ENCODE data around the gene CHAF1A.

CHAF1A gene

GRCh38 chr19:4379383-4380253 lies 22.8 kb upstream of the CHAF1A start:
- peak; percentile 35 for DNase-seq

- DNase-seq, result no peak
Observed at GRCh38 chr19:4380254-4380727, 22.1 kb upstream of the CHAF1A start.

- DNase-seq, result no peak
Observed at GRCh38 chr19:4385291-4386040, 17.0 kb upstream of the CHAF1A start.

DNA sequence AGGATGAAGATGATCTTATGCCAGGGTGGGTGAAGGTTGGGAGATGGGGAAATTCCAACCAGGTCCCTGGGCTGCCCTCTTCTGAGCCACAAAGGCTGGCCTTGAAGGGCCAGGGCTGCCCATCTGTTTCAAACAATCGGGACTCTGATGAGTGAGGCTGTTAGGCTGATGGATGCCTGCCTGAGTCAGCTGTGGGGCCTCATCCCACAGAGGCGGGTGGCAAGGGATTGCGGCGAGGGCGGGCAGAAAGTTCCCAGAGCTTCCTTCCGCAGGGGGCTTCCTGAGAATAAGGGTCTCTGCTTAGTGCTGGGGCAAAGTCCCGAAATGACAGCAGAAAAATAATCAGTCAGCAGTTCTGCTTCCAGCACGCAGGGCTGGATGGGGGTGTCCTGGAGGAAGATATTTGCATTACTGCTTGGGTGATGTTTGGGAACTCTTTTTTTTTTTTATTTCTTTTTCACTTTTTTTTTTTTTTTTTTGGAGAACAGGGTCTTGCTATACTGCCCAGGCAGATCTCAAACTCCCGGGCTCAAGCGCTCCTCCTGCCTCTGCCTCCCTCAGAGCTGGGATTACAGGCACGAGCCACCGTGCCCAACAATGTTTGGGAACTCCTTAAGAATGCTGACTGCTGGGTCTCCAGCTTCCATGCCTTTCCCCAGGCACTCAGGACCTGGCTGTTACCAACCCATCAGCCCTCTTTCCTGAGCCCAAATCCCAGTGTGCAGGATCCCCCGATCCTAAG lies 16.2 kb upstream of the CHAF1A start:
- no peak for DNase-seq

DNA sequence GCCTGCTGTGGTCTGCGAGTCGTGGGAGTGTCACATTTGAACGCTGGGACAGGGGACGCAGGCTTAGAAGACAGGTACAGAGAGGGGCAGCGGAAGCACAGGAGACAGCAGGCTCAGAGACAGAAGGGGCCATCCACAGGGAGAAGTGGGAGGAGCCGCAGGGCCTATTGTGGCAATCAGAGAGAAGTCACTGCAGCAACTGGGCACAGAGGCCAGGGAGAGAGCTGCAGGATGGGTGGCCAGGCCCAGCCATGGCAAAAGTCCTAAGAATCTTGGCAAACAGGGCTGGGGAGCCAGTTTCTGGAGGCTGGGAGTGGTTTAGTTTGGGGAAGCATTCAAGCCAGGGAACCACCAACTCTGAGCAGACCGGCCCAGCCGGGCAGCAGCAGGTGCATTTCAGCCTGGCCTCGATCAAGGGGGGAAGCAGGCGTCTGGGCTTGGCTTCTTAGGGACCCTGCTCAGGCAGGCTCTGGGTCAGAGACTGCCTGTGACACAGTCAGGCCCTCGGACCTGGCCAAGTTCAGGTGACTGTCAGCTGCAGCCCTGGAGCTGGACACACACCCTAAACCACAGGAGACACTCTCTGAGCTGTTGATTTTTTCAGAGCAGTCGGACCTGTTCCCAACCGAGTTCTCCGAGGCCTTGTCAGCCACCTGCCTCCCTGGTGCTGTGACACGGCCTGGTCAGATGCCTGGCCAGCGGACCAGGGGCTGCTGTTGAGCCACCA lies 13.9 kb upstream of the CHAF1A start:
- no peak for DNase-seq

- DNase-seq, result no peak
Observed at GRCh38 chr19:4389064-4389375, 13.4 kb upstream of the CHAF1A start.

- DNase-seq, result no peak
Observed at GRCh38 chr19:4389511-4390016, 12.9 kb upstream of the CHAF1A start.

- DNase-seq, result no peak
Observed at GRCh38 chr19:4390017-4390566, 12.3 kb upstream of the CHAF1A start.

GRCh38 chr19:4390567-4391305 lies 11.7 kb upstream of the CHAF1A start:
- no peak for DNase-seq

GRCh38 chr19:4391306-4391693 lies 11.1 kb upstream of the CHAF1A start:
- DNase-seq, result no peak

GRCh38 chr19:4391701-4392483 lies 10.5 kb upstream of the CHAF1A start:
- no peak for DNase-seq

DNA sequence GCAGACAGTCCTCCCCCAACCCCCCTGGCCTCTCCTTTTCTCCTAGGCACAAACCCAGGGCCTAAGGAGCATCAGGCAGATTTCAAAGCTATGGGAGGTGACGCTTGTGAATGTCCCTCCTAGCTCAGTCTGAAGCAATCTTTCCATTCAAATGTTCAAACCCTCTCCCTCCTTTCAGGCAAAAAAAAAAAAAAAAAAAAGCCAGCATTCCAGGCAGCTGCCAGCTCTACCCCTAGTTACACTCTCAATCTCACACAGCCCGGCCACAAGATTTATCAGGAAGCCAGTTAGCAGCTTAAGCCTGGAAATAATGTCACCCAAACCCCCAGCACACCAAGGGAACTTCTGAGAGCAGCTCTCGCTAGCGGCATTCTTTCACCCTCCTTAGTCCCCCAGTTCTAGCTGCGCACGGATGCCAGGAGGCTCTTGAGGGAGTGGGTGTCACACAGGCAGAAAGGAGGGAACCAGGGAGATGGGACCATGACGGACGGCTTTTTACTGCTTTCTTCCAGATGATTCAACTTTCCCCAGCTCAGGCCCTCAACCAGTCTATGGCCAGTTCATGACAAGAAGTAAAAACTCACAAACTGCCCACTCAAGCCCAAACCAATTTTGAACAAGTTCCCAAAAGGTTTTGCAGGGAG lies 8.4 kb upstream of the CHAF1A start:
- no peak for DNase-seq

- DNase-seq, result no peak
Observed at GRCh38 chr19:4396949-4397783, 5.3 kb upstream of the CHAF1A start.

DNA sequence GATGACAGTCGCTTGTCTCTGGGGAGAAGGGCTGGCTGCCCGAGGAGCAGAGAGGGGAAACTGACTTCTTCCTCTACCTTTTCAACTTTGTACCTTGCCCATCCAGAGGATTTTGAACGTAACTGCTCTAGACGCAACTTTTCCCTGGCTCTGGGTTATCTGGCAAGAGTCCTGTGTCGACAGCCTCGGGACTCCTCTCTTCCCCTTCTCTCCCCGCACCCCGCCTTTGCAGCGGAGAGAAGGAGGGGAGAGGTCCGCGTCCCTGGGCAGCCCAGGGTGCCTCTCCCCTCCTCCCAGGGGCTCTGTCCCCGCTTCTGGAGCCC lies 2.7 kb upstream of the CHAF1A start:
- DNase-seq, result peak; percentile 60

DNA sequence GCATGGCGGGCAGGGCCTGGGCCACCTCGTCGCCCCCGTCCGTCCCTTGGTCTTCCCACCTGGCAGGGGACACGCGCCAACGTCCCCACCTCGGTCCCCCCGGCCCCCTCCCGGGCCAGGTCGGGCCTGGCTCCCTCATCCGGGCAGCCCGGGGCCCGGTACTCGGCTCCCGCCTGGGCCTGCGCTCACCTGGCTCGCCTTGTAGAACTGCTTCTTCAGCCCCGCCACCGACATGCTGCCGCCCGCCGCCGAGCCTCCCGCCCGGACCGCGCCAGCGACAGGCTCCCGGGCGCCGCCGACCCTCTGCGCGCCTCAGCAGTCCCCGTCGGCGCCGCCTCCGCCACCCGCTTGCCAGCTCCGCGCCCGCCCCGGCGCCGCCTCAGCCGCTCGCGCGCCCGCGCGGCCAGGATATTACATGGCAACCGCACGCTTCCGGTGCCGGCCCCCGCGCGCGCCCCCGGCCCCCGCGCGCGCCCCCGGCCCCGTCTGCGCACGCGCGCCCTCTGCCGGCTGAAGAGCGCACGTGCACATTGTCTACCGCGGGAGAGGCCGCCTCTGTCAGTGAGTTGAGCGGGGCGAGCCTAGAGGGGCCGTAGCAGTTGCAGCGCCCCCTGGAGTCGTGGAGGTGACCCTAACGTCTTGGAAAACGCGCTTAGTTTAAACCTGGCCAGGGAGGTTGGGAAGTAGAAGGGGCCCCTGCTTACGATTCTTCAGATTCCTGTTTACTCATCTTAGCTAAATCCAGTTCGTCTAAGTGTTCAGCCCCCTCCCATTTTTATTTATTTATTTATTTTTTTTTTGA lies 2.1 kb upstream of the CHAF1A start, which contains the start of gene SH3GL1:
TSS of gene SH3GL1 (minus strand) at position 413 of the 802 bp plus-strand sequence. CDS start at position 234, 179 bp downstream.
- peak; percentile 91 for DNase-seq

GRCh38 chr19:4401769-4402170 lies 670 bp upstream of the CHAF1A start:
- peak; percentile 49 for DNase-seq

DNA sequence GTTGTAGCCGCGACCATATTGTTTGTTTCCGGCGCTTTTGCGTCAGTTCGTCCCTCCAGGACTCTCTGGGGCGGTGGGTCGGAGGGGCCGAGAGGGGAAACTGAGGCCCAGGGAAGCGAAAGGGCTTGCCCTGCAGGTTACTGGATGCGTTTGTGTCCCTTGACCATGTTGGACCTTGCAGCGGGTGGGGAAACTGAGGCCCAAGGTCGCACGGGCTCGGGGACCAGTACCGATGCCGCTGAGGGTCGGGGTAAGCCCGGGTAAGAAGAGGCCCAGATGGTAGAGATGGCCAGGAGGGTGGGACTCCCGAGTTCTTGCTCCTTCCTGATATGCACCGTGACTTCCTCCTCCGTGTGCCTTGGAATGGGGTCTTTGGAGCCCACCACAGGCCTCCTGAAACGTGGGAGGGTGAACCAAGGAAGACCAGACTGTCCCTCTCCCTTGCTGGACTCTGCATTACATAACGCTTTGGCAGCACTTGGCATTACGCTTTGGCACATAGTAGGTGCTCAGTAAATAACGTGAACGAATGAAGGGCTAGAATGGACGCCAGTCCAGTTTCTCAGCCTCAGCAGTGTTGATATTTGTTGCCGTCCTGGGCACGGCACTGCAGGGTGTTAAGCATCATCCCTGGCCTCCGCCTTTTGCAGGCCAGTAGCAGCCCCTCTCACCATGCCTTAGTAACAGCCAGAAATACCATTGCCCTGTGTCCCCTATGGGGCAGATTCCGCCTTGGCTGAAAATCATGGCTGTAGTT lies 743 bp downstream of the CHAF1A start:
- DNase-seq, result peak; percentile 27

GRCh38 chr19:4405977-4406376 lies 3.5 kb downstream of the CHAF1A start:
- DNase-seq, result no peak

Data from DMS53 (cell line).